Lung (tissue), 12 donors: ENCODE data around the gene TMEM134. TPM values are rescaled to one million over a fixed set of nuclear protein-coding genes. Genes with fewer than 3 reads are reported as not detected.

Experiments used
- ATAC-seq: fragments of 200-7000 bp; cut with Tn5 transposase; one replicate; pipeline ENCODE4 v1.9.1; 2020; ENCODE audit warnings: moderate number of reproducible peaks; ENCODE audit not compliant: insufficient read depth, low FRiP score
- DNase-seq, 3 donors: peaks; one replicate each; pipeline ENCODE4 v3.0.0-alpha.2; 2013 to 2017
- H3K27ac ChIP-seq, 2 donors: one replicate each; pipeline ENCODE4 v1.5.1; 2013; ENCODE audit warnings: mild to moderate bottlenecking in 2 of 2, moderate library complexity in 2 of 2, control low read depth in 1 of 2, inconsistent platforms in 1 of 2, low read depth in 1 of 2, low read length in 1 of 2
- H3K27me3 ChIP-seq, 3 donors: one replicate each; pipeline ENCODE4 v1.5.1; 2013; ENCODE audit warnings: low read length in 2 of 3; ENCODE audit not compliant: control insufficient read depth in 3 of 3, insufficient read depth in 3 of 3
- H3K36me3 ChIP-seq, 4 donors: one replicate each; pipeline ENCODE4 v1.5.1; 2013; ENCODE audit warnings: low read length in 4 of 4, mild to moderate bottlenecking in 1 of 4, moderate library complexity in 1 of 4; ENCODE audit not compliant: control insufficient read depth in 4 of 4, insufficient read depth in 4 of 4
- H3K4me1 ChIP-seq, 5 donors: one replicate each; pipeline ENCODE4 v1.5.1; 2013; ENCODE audit warnings: low read length in 5 of 5, mild to moderate bottlenecking in 2 of 5, moderate library complexity in 1 of 5; ENCODE audit not compliant: control insufficient read depth in 5 of 5, insufficient read depth in 5 of 5
- H3K4me3 ChIP-seq: one replicate; pipeline ENCODE4 v1.5.1; 2013; ENCODE audit warnings: mild to moderate bottlenecking, control low read depth, moderate library complexity
- H3K9ac ChIP-seq, 2 donors: one replicate each; pipeline ENCODE4 v1.5.1; 2013; ENCODE audit warnings: low read length in 2 of 2, control low read depth in 1 of 2; ENCODE audit not compliant: insufficient read depth in 1 of 2
- H3K9me3 ChIP-seq, 4 donors: one replicate each; pipeline ENCODE4 v1.5.1; 2013; ENCODE audit warnings: low read length in 3 of 4, mild to moderate bottlenecking in 1 of 4, moderate library complexity in 1 of 4; ENCODE audit not compliant: control insufficient read depth in 4 of 4, insufficient read depth in 3 of 4
- CTCF ChIP-seq: IDR thresholded peaks from 2 replicates; pipeline ENCODE4 v1.5.1; 2012; ENCODE audit warnings: mild to moderate bottlenecking; ENCODE audit errors: control extremely low read depth, extremely low read depth
- WGBS, 2 donors: extraction: QIAGEN DNeasy Blood & Tissue Kit; methylation state at CpG; one replicate each; pipeline ENCODE4 v1.1.7; 2013; 5-methylcytosine and 5-hydroxymethylcytosine counted together
- polyA plus RNA-seq, 2 donors: library from polyadenylated mRNA; stranded (reverse); fragments of 200-250 nt; gene quantifications; one replicate each; pipeline ENCODE4 v1.2.1, GENCODE V29; 2013
- total RNA-seq, 2 donors: library from RNA; depleted of rRNA in 1 of 2; stranded (reverse); fragments of >200 nt in 1 of 2; gene quantifications; one replicate each; pipeline ENCODE4 v1.2.1, GENCODE V29; 2014 to 2021
- donor health status: control.
- donor health status: control.
- donor health status: Bipolar disorder and iron deficiency.
- donor health status: healthy.
- donor health status: DM: yes; HTN: yes; CAD: no.

The TMEM134 gene
- total and polyA plus RNA-seq, 4 donors = 32.5 to 91.4 (median 83.1) TPM

- no peak overlapping the region for H3K4me3 ChIP-seq
- H3K9ac ChIP-seq = no peak overlapping the region
- TF ChIP-seq CTCF = no peak
- no peaks in the 10 kb centered on the region for H3K4me1 ChIP-seq
- DNase-seq (no peak), ATAC-seq (no peak)
- no peak overlapping the region for H3K27ac ChIP-seq
- peaks cover 3 to 77% (median 19%) of the 10 kb centered on the region in 4 donors for H3K36me3 ChIP-seq
- peaks cover 0 to under 1% (median 0%) of the 10 kb centered on the region in 4 donors for H3K9me3 ChIP-seq
- no peaks in the 10 kb centered on the region for H3K27me3 ChIP-seq
- 88 to 90% methylated on average over 44 to 46 of the region's 46 CpGs for WGBS, 2 donors
Observed at GRCh38 chr11:67492801-67493547, 23.9 kb upstream of the TMEM134 start.

- peaks cover 7 to 75% (median 21%) of the 10 kb centered on the region in 4 donors for H3K36me3 ChIP-seq
- ATAC-seq (no peak), DNase-seq (no peak)
- no peak overlapping the region for H3K9ac ChIP-seq
- TF ChIP-seq CTCF = no peak
- no peak overlapping the region for H3K4me3 ChIP-seq
- WGBS, 2 donors = 88 to 89% methylated on average over 19 of the region's 19 CpGs
- H3K9me3 ChIP-seq = no peaks in the 10 kb centered on the region
- no peak overlapping the region for H3K27ac ChIP-seq
- no peaks in the 10 kb centered on the region for H3K4me1 ChIP-seq
- H3K27me3 ChIP-seq = no peaks in the 10 kb centered on the region
Observed at GRCh38 chr11:67492069-67492727, 23.1 kb upstream of the TMEM134 start.

- WGBS, 2 donors = 86% methylated on average over 24 of the region's 24 CpGs
- no peak for ATAC-seq
- no peak for DNase-seq
Observed at GRCh38 chr11:67491276-67492068, 22.4 kb upstream of the TMEM134 start.

More at GRCh38 chr11:67491276-67492068, 22.4 kb upstream of the TMEM134 start:
- Histone ChIP-seq H3K36me3 (peaks cover 10 to 75% (median 22%) of the 10 kb centered on the region in 4 donors), H3K4me3 (no peak overlapping the region), H3K27me3 (no peaks in the 10 kb centered on the region), H3K9me3 (no peaks in the 10 kb centered on the region), H3K4me1 (no peaks in the 10 kb centered on the region), H3K9ac (no peak overlapping the region), H3K27ac (no peak overlapping the region)
- no peak for TF ChIP-seq CTCF
